ENCODE results near the gene ZSCAN5B. TPM values are rescaled to one million over a fixed set of nuclear protein-coding genes. Genes with fewer than 3 reads are reported as not detected.

ZSCAN5B gene
- total and polyA plus RNA-seq, 2 of the 13 experiments (the other 11 are each of a cell fraction or from before 2014, with no cell fraction given), result not detected

DNA sequence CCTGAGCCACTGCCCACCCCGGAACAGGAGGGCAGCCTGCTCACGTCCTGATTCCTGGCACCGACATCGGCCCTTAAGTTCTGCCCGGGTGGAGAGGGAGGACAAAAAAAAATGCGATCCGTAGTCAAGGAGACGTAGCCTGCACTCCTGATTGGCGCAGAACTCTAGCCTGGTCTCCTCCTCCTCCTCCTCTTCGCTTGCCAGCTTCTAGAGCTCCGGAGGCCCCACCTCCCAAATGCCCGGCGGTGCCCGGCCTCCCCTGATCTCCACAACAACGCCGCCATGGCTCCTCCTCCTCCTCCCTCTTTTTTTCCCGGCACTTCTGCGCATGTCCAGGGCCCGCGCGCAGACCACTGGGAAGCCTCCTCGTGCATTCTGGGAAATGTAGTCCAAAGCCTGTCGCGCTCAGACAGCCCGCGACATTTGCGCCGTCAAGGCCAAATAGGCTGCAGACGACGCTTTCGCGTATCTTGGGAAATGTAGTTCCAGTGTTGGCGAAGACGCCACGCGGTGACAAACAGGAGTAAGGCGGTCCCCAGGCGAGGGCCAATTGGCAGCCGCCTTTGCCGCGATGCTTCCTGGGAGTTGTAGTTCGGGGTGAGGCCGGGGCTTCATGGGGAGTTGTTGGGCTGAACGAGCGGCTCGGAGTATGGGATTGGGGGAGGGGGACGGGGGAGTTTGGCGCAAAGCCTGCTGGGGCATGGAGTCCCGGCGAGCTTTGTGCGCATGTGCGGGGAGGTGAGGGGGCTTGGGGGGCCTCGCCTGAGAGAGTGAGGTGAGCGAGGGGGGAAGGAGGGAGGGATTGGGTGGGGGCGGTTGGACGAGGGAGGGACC is 56.8 kb downstream of the ZSCAN5B start, which contains the start of gene ZNF444 (continued):
- TF ChIP-seq, protein P1, sequence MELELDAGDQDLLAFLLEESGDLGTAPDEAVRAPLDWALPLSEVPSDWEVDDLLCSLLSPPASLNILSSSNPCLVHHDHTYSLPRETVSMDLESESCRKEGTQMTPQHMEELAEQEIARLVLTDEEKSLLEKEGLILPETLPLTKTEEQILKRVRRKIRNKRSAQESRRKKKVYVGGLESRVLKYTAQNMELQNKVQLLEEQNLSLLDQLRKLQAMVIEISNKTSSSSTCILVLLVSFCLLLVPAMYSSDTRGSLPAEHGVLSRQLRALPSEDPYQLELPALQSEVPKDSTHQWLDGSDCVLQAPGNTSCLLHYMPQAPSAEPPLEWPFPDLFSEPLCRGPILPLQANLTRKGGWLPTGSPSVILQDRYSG (CRISPR knock-in tag; IDR thresholded peaks at IDR 0.05), result no peak
- no peak for TF ChIP-seq STAG1 (CRISPR knock-in tag; IDR thresholded peaks at IDR 0.05)
- TF ChIP-seq NONO (IDR thresholded peaks at IDR 0.05), result no peak
- peak; percentile 34; the same call in 1 of the 2 replicates for TF ChIP-seq NONO (CRISPR knock-in tag; conservative IDR thresholded peaks at IDR 0.05)
- no peak for TF ChIP-seq ZNF790 (CRISPR knock-in tag; IDR thresholded peaks at IDR 0.05; ENCODE audit: borderline replicate concordance)
- no peak for TF ChIP-seq ZFYVE20 (CRISPR knock-in tag; IDR thresholded peaks at IDR 0.05; ENCODE audit: borderline replicate concordance, low read depth)
- peak; percentile 51; the same call in 1 of the 2 replicates for TF ChIP-seq MTF1 (CRISPR knock-in tag; IDR thresholded peaks at IDR 0.05)
- no peak; the same call in 1 of the 2 replicates for TF ChIP-seq SP5 (CRISPR knock-in tag; IDR thresholded peaks at IDR 0.05; ENCODE audit: borderline replicate concordance, low read depth)
- TF ChIP-seq CBX1 (IDR thresholded peaks at IDR 0.05; ENCODE audit: low read depth), result peak; percentile 61
- no peak for TF ChIP-seq ZNF562 (CRISPR knock-in tag; IDR thresholded peaks at IDR 0.05; ENCODE audit: borderline replicate concordance)
- TF ChIP-seq AKAP8 (CRISPR knock-in tag; IDR thresholded peaks at IDR 0.05), result no peak
- TF ChIP-seq PAF1 (CRISPR knock-in tag; IDR thresholded peaks at IDR 0.05), result no peak
- TF ChIP-seq SMC3 (IDR thresholded peaks at IDR 0.05; ENCODE audit: low read length), result no peak
- peak; percentile 65; the same call in 1 of the 2 replicates for TF ChIP-seq KMT2A (CRISPR knock-in tag; IDR thresholded peaks at IDR 0.05)
- no peak for TF ChIP-seq PAX8 (CRISPR knock-in tag; IDR thresholded peaks at IDR 0.05; ENCODE audit: borderline replicate concordance)
- TF ChIP-seq, protein P2, sequence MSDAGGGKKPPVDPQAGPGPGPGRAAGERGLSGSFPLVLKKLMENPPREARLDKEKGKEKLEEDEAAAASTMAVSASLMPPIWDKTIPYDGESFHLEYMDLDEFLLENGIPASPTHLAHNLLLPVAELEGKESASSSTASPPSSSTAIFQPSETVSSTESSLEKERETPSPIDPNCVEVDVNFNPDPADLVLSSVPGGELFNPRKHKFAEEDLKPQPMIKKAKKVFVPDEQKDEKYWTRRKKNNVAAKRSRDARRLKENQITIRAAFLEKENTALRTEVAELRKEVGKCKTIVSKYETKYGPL (CRISPR knock-in tag; IDR thresholded peaks at IDR 0.05), result no peak
- TF ChIP-seq ARNT2 (CRISPR knock-in tag; IDR thresholded peaks at IDR 0.05; ENCODE audit: low read depth), result no peak
- TF ChIP-seq, protein P3, sequence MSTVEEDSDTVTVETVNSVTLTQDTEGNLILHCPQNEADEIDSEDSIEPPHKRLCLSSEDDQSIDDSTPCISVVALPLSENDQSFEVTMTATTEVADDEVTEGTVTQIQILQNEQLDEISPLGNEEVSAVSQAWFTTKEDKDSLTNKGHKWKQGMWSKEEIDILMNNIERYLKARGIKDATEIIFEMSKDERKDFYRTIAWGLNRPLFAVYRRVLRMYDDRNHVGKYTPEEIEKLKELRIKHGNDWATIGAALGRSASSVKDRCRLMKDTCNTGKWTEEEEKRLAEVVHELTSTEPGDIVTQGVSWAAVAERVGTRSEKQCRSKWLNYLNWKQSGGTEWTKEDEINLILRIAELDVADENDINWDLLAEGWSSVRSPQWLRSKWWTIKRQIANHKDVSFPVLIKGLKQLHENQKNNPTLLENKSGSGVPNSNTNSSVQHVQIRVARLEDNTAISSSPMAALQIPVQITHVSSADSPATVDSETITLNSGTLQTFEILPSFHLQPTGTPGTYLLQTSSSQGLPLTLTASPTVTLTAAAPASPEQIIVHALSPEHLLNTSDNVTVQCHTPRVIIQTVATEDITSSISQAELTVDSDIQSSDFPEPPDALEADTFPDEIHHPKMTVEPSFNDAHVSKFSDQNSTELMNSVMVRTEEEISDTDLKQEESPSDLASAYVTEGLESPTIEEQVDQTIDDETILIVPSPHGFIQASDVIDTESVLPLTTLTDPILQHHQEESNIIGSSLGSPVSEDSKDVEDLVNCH (CRISPR knock-in tag; IDR thresholded peaks at IDR 0.05), result no peak
- no peak; the same call in 1 of the 2 replicates for TF ChIP-seq NFKB2 (CRISPR knock-in tag; IDR thresholded peaks at IDR 0.05; ENCODE audit: borderline replicate concordance)
- TF ChIP-seq, protein P4, sequence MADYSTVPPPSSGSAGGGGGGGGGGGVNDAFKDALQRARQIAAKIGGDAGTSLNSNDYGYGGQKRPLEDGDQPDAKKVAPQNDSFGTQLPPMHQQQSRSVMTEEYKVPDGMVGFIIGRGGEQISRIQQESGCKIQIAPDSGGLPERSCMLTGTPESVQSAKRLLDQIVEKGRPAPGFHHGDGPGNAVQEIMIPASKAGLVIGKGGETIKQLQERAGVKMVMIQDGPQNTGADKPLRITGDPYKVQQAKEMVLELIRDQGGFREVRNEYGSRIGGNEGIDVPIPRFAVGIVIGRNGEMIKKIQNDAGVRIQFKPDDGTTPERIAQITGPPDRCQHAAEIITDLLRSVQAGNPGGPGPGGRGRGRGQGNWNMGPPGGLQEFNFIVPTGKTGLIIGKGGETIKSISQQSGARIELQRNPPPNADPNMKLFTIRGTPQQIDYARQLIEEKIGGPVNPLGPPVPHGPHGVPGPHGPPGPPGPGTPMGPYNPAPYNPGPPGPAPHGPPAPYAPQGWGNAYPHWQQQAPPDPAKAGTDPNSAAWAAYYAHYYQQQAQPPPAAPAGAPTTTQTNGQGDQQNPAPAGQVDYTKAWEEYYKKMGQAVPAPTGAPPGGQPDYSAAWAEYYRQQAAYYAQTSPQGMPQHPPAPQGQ (CRISPR knock-in tag; IDR thresholded peaks at IDR 0.05; ENCODE audit: borderline replicate concordance), result no peak
- 0 out of 2 replicates have a peak, but pooled peaks have one; percentile 46 for TF ChIP-seq TBP (CRISPR knock-in tag; IDR thresholded peaks at IDR 0.05)
